Measurements from ENCODE around the gene YTHDC1.

YTHDC1 gene

GRCh38 chr4:68344049-68344448 is 5.8 kb downstream of the YTHDC1 start:
- DNase-seq (ENCODE audit: insufficient read length, low spot score) (no peak), FAIRE-seq (no peak)
- TF ChIP-seq POLR2A (IDR thresholded peaks at IDR 0.05; ENCODE audit: low read depth, low read length) = no peak

GRCh38 chr4:68342134-68342533 is 7.8 kb downstream of the YTHDC1 start:
- FAIRE-seq = no peak
- TF ChIP-seq POLR2A (IDR thresholded peaks at IDR 0.05; ENCODE audit: low read depth, low read length) = no peak
- no peak for DNase-seq (ENCODE audit: insufficient read length, low spot score)

GRCh38 chr4:68338625-68339024 is 11.3 kb downstream of the YTHDC1 start:
- no peak for TF ChIP-seq POLR2A (IDR thresholded peaks at IDR 0.05; ENCODE audit: low read depth, low read length)
- no peak for FAIRE-seq
- DNase-seq (ENCODE audit: insufficient read length, low spot score) = no peak

GRCh38 chr4:68337522-68337921 is 12.4 kb downstream of the YTHDC1 start:
- DNase-seq (ENCODE audit: insufficient read length, low spot score) (no peak), FAIRE-seq (no peak)

GRCh38 chr4:68337004-68337403 is 12.9 kb downstream of the YTHDC1 start:
- no peak for FAIRE-seq
- DNase-seq (ENCODE audit: insufficient read length, low spot score) = no peak
- TF ChIP-seq POLR2A (IDR thresholded peaks at IDR 0.05; ENCODE audit: low read depth, low read length) = no peak

More at GRCh38 chr4:68337522-68337921, 12.4 kb downstream of the YTHDC1 start:
- no peak for TF ChIP-seq POLR2A (IDR thresholded peaks at IDR 0.05; ENCODE audit: low read depth, low read length)

- TF ChIP-seq POLR2A (IDR thresholded peaks at IDR 0.05; ENCODE audit: low read depth, low read length) = no peak
- FAIRE-seq (no peak), DNase-seq (ENCODE audit: insufficient read length, low spot score) (no peak)
Measured at GRCh38 chr4:68336530-68336929, 13.4 kb downstream of the YTHDC1 start.

- FAIRE-seq (no peak), DNase-seq (ENCODE audit: insufficient read length, low spot score) (no peak)
- no peak for TF ChIP-seq POLR2A (IDR thresholded peaks at IDR 0.05; ENCODE audit: low read depth, low read length)
Measured at GRCh38 chr4:68326141-68326540, 23.7 kb downstream of the YTHDC1 start.

GRCh38 chr4:68324519-68325262 is 25.2 kb downstream of the YTHDC1 start:
- DNase-seq (ENCODE audit: insufficient read length, low spot score) = no peak
- FAIRE-seq = no peak
- TF ChIP-seq POLR2A (IDR thresholded peaks at IDR 0.05; ENCODE audit: low read depth, low read length) = no peak

GRCh38 chr4:68319040-68319439 is 30.9 kb downstream of the YTHDC1 start:
- TF ChIP-seq POLR2A (IDR thresholded peaks at IDR 0.05; ENCODE audit: low read depth, low read length) = no peak
- no peak for DNase-seq (ENCODE audit: insufficient read length, low spot score)
- FAIRE-seq = no peak

GRCh38 chr4:68316193-68316969 is 33.5 kb downstream of the YTHDC1 start:
- FAIRE-seq = no peak
- no peak for TF ChIP-seq POLR2A (IDR thresholded peaks at IDR 0.05; ENCODE audit: low read depth, low read length)

GRCh38 chr4:68310651-68311247 is 39.1 kb downstream of the YTHDC1 start:
- no peak for DNase-seq (ENCODE audit: insufficient read length, low spot score)
- TF ChIP-seq POLR2A (IDR thresholded peaks at IDR 0.05; ENCODE audit: low read depth, low read length) = no peak
- no peak for FAIRE-seq

More at GRCh38 chr4:68316193-68316969, 33.5 kb downstream of the YTHDC1 start:
- DNase-seq (ENCODE audit: insufficient read length, low spot score) = no peak

GRCh38 chr4:68304731-68305130 is 45.2 kb downstream of the YTHDC1 start:
- DNase-seq (ENCODE audit: insufficient read length, low spot score) = no peak
- no peak for TF ChIP-seq POLR2A (IDR thresholded peaks at IDR 0.05; ENCODE audit: low read depth, low read length)
- FAIRE-seq = no peak

- TF ChIP-seq POLR2A (IDR thresholded peaks at IDR 0.05; ENCODE audit: low read depth, low read length) = no peak
- DNase-seq (ENCODE audit: insufficient read length, low spot score) (no peak), FAIRE-seq (no peak)
Measured at GRCh38 chr4:68299492-68300457, 50.1 kb downstream of the YTHDC1 start.

Measured in H54 (cell line).